Daoy (cell line): ENCODE data around the gene POLA2. TPM values are rescaled to one million over a fixed set of nuclear protein-coding genes. Genes with fewer than 3 reads are reported as not detected.
"Not testable (repeated sequence)": the region's sequence is repeated elsewhere in the genome, so short reads cannot be mapped to it uniquely, and the experiment has no call there.

Source experiments
- DNase-seq: peaks from one replicate; pipeline ENCODE4 v3.0.0-alpha.2; 2015; ENCODE audit warnings: low read depth
- total RNA-seq: library from RNA; depleted of rRNA; stranded (reverse); fragments of >200 nt; shearing (Covaris generic); gene quantifications from 2 replicates; pipeline ENCODE4 v1.2.3, GENCODE V29; 2014; rRNA removed

Gene POLA2
- total RNA-seq, 1 experiment from 2014 or later: 26.5 TPM

DNA sequence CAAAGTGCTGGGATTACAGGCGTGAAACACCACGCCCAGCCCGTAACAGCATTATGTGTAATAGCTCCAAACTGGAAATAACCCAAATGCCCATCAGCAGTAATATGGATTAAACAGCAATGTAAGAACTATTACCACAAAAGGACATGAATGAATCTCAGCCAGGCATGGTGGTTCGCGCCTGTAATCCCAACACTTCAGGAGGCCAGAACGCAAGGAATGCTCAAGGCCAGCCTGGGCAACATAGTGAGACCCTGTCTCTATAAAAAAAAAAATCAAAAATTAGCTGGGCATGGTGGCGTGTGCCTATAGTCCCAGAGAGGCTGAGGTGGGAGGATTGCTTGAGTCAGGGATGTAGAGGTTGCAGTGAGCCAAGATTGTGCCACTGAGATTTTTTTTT is 68.8 kb downstream of the POLA2 start:
- DNase-seq: no peak

- not testable (repeated sequence) for DNase-seq
These were observed 70.8 kb downstream of the POLA2 start for GRCh38 chr11:65332591-65332990.

DNA sequence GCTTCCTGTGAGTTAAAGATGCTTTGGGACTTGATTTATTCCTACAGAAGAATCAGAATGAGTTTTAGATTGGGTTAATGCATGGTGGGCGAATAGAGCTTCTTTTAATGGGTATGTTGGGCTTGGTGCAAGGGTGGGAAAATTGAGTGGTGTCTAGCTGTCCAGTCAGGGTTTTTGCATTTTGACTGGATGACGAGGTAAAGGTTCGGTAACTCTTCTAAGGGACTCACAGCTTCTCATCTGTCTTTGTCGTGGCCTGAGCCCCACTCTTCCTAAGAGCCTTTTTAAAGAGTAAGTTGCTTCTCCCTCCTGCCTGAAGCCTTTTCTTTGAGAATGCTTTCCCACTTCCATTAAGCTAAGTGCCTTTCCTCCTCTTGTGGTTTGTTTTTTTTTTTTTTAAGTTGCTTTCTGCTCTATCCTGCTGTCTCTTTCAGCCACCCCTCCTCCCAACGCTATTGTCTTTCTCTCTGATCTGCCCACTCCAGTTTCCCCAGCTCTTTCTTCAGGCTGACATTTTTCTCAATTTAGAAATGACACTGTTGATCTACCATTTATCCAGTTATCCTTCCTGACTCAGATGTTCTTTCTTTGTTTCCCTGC is 73.0 kb downstream of the POLA2 start:
- no peak for DNase-seq

DNA sequence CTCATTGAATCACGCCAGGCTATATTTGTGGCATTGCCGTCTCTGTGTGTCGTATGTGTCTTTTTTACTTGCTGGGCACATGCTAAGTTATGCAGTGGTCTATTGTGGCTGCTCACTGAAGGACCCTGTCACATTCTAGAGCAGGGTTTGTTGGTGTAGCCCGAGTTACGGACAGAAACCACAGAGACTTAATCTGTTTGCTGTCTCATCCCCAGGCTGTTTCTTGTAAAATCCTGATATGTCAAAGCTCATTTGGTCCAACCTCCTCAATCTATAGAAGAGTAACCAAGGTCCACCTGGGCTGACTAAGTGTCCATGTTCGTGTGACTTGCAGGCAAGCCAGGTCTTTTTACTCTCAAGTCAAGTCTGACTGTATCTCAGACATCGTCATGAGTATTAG is 76.9 kb downstream of the POLA2 start:
- no peak for DNase-seq

GRCh38 chr11:65340226-65340625 is 78.5 kb downstream of the POLA2 start:
- no peak for DNase-seq

DNA sequence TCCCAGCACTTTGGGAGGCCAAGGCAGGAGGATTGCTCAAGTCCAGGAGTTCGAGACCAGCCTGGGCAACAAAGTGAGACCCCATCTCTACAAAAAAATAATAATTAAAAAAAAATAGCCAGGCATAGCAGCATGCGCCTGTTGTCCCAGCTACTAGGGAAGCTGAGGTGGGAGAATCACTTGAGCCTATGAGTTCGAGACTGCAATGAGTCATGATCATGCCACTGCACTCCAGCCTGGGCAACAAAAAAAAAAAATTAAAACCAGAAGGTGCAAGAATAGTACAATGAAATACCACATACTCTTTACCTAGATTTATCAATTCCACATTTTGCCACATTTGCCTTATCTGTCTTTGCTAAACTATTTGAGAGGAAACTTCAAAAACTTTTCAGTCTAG is 80.1 kb downstream of the POLA2 start:
- no peak for DNase-seq

Other genes with a start within 250 kb of the POLA2 start
- 83.4 and 194 TPM in 2 replicates for gene ARL2, start 247.8 kb upstream of the POLA2 start, total RNA-seq
- gene SNX15, start 234.5 kb upstream of the POLA2 start, total RNA-seq: 15.8 and 17.9 TPM in 2 replicates
- 10.8 and 17.0 TPM in 2 replicates for gene SAC3D1, start 220.8 kb upstream of the POLA2 start, total RNA-seq
- gene NAALADL1, start 203.4 kb upstream of the POLA2 start, total RNA-seq: not detected in 2 replicates
- gene CDCA5, start 177.9 kb upstream of the POLA2 start, total RNA-seq: 75.2 and 77.1 TPM in 2 replicates
- gene ZFPL1, start 177.7 kb upstream of the POLA2 start, total RNA-seq: 36.6 and 52.9 TPM in 2 replicates
- 333 and 361 TPM in 2 replicates for gene VPS51, start 165.7 kb upstream of the POLA2 start, total RNA-seq
- gene TM7SF2, start 150.1 kb upstream of the POLA2 start, total RNA-seq: 3.2 and 4.0 TPM in 2 replicates
- gene ZNHIT2, start 144.3 kb upstream of the POLA2 start, total RNA-seq: 18.2 and 36.9 TPM in 2 replicates
- 578 and 654 TPM in 2 replicates for gene FAU, start 139.8 kb upstream of the POLA2 start, total RNA-seq
- 63.2 and 68.2 TPM in 2 replicates for gene MRPL49, start 139.6 kb upstream of the POLA2 start, total RNA-seq
- gene SYVN1, start 127.4 kb upstream of the POLA2 start, total RNA-seq: 8.8 and 11.5 TPM in 2 replicates
- gene SPDYC, start 91.7 kb upstream of the POLA2 start, total RNA-seq: not detected in 2 replicates
- gene CAPN1, start 80.0 kb upstream of the POLA2 start, total RNA-seq: 30.1 and 30.7 TPM in 2 replicates
- gene CDC42EP2, start 52.9 kb downstream of the POLA2 start, total RNA-seq: 2.8 and 2.9 TPM in 2 replicates
- gene DPF2, start 71.9 kb downstream of the POLA2 start, total RNA-seq: 47.7 and 47.8 TPM in 2 replicates
- 0.34 and 0.42 TPM in 2 replicates for gene TIGD3, start 92.8 kb downstream of the POLA2 start, total RNA-seq
- gene SLC25A45, start 120.7 kb downstream of the POLA2 start, total RNA-seq: 0.23 TPM in 1 of 2 replicates, not detected in the other
- 48.9 and 62.3 TPM in 2 replicates for gene FRMD8, start 124.7 kb downstream of the POLA2 start, total RNA-seq
- gene NEAT1, start 160.8 kb downstream of the POLA2 start, total RNA-seq: 1.8 and 2.6 TPM in 2 replicates
- 452 and 478 TPM in 2 replicates for gene MALAT1, start 237.1 kb downstream of the POLA2 start, total RNA-seq